Activated CD8-positive, alpha-beta memory T cell treated with anti-CD3 and anti-CD28 coated beads for 36 hours (primary cell): ENCODE results near the gene FAM20A. TPM values are rescaled to one million over a fixed set of nuclear protein-coding genes. Genes with fewer than 3 reads are reported as not detected.

Source experiments
- CTCF ChIA-PET: fragments of 350-600 bp; sonication (Branson Sonifier 250); formaldehyde crosslinking; loops from one replicate; lab custom pipeline; 2021; ENCODE audit warnings: antibody characterized with exemption; lab: Charles Lee
- POLR2A ChIA-PET: fragments of 350-600 bp; sonication (Branson Sonifier 250); formaldehyde crosslinking; loops from one replicate; lab custom pipeline; 2021; ENCODE audit warnings: antibody characterized with exemption; lab: Charles Lee
- total RNA-seq, 2 experiments: library from RNA; stranded (reverse); gene quantifications; one replicate each; pipeline ENCODE4 v1.2.3, GENCODE V29; 2021

The FAM20A gene
- total RNA-seq, 2 experiments from 2014 or later: not detected

DNA sequence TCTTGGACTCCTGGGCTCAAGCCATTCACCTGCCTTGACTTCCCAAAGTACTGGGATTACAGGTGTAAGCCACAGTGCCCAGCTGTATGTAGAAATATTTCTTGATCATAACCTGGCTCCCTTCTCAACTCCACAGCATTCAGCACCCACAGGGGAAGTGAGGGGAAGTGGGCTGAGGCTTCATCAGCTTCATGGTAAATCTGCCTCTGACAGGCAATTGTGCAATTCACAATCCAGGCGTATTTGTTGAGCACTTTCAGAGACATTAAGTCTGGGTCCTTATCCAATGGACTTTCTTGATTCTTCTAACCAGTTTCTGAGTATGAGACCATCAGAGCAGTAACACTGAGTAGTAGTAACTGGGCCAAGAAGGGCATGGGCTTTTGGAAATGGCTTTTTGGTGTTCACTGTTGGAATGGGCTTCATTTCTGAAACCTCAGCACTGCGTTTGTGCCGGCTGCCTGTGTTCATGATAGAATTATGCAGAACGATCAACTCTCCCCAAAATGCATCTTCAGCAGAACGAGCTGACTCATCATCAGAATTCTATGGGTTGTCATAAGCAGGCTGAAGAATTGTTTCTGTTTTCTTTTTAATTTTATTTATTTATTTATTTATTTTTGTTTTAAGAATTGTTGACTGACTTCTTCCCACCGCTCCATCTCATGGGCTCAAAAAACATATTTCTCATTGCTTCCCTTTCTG, 28.9 kb downstream of the FAM20A start:
- CTCF ChIA-PET: no interaction called here
- POLR2A ChIA-PET: no interaction called here

DNA sequence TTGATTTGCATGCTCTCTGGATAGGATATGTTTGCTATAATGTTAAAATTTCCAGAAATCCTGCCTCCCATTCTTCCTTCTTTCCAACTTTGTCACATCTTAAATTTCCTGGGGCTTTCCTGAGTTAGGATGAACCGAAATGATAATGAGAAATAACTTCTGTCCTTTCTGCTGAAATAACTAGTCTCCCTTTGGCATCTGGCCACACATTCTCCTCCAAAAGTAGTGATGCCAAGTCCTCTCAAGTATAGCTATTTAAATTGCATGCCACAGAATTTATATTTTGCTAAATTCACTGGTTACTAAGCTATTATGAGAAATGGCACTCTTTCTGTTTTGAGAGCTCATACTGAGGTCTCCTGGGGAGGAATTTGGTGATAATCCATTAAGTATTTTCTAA, 30.6 kb downstream of the FAM20A start:
- POLR2A ChIA-PET: no interaction called here
- CTCF ChIA-PET: no interaction called here

DNA sequence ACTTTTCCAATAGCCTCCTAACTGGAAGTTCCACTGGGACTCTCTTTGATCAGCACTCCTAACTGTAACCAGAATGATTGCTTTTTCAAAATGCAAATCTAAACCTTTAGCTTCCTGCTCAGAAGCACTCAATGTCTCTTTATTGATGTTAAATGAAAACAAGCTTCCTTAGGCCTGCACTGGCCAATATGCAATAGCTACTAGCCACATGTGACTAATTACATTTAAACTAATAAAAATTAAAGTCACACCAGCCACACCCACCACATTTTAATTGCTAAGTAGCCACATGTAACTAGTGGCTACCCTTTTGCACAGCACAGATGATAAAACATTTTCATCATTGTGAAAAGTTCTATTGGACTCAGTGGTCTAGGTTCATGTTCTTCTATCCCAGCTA, 31.8 kb downstream of the FAM20A start:
- POLR2A ChIA-PET: no interaction called here
- CTCF ChIA-PET: no interaction called here

DNA sequence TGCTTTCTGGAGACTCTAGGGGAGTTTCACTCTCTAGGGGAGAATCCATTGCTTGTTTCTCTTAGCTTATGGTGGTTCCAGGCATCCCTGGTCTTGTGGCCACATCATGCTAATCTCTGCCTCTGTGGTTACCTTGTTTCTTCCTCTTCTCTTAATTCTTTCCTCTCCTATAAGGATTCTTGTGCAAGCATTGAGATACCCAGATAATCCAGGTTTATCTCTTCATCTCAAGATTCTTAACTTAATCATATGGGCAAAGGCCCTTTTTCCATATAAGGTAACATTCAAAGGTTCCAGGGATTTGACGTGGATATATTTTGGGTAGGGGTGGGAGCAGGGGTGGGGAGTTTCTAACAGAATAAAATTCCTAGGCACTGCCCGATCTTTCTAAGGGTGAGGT, 32.6 kb downstream of the FAM20A start:
- ChIA-PET CTCF (no interaction called here), POLR2A (no interaction called here)

DNA sequence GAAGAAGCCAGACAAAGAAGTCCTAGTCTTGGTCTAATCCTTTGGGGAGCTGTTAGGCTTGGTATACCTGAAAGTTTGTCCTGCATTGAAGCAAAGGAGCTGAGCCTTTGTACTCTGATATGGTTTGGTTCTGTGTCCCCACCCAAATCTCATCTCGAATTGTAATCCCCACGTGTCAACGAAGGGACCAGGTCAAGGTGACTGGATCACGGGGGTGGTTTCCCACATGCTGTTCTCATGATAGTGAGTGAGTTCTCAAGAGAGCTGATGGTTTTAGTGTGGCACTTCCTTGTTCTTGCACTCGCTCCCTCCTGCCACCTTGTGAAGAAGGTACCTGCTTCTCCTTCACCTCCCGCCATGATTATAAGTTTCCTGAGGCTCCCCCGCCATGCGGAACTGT, 33.6 kb downstream of the FAM20A start:
- POLR2A ChIA-PET: no interaction called here
- CTCF ChIA-PET: no interaction called here

DNA sequence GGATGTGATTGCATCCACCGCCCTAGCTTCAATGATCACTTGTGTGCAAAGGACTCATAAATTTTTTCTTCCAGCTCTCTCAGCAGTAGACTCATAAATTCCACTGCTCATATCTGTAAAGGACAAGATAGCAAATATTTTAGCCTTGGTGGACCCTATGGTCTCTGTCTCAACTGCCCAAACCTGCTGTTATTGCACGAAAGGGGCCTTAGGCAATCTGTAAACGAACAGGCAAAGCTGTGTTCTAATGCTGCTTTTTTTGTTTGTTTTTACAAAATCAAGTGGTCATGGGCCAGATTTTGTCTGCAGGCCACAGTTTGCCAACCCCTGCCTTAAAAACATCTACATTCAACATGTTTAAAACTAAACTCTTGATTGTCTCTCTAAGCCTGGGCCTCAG, 34.1 kb downstream of the FAM20A start:
- ChIA-PET POLR2A (no interaction called here), CTCF (no interaction called here)

DNA sequence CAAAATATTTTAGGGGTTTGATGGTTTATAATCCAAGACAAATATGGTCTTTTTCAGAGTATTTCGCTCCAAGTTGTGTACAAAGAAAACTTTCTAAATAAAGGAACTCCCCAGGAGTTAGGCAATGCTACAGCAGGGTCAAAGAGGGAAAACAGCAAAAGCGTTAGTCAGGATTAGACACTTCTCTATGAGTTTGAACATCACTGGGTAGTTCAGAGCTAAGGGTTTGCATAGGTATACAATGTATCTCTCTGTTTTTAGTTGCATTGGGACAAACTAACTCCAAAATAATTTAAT, 34.8 kb downstream of the FAM20A start:
- ChIA-PET CTCF (no interaction called here), POLR2A (no interaction called here)

DNA sequence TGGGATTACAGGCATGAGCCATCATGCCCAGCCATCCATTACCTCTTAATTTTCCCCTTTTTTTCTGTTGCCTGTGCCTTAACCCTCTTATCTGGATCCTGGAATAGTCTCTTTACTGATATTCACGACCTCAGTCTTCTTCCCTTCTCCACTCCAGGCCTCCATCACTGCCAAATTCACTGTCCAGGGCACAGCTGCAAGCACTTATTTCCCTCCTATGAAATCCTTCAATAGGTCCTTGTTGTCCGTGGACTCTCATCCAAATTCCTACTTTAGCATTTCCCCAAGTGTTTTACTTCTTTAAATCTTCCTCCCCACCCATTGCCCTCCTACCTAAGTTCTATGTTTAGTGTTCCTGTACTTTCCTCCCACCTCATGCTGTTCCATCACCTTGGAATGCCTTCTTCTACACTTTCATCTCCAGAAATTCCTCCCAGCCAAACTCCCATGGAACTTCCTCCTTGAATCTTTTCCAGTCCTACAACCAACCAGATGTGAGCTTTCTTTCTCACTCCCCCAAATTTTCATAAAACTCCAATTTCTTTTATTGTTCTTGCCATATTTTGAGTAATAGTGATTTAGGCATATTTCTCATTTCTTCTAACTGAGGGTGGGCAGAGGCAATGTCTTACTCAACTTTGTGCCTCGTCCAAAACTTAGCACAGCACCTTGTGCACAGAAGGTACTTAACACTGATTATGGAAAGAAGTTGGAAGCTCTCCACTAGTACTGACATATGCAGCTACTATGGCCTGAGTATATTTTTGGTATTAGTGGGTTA, 35.3 kb downstream of the FAM20A start:
- ChIA-PET POLR2A (no interaction called here), CTCF (no interaction called here)

DNA sequence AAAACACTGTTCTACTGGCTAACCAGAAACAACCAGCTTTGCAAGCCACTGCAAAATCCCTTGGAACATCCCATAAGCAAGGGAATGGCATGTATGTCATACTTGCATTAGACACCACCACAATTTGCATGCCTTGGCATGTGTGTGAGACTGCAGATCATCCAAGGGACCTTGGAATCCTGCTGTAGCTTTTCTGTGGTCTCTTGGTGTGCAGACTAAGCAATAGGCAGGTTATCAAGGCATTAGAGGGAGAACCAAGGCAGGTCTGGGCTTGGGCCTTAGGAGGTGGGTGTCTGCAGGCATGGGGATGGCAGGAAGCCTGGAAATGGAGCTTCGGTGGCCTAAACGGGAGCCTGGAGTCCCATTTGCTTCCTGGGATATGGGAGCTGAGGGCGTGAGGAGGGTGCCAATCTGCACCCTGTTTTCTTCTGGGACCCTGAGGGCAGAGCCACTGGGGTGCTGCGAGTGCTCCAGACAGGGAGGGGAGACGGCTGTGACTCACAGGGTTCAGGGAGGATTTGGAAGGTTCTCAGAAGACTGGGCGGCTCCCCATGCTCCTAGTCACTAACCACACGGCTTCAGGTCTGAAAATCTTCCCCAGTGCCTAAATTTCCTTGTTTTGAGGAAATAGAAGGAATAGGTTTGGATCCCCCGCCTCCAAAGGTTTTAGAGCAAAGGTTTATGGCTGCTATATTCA, 36.6 kb downstream of the FAM20A start:
- POLR2A ChIA-PET: interaction anchor here (0.6 kb wide), 1 partner anchor 69 kb away, joined by 3 read pairs; no protein-coding TSS in a partner anchor

DNA sequence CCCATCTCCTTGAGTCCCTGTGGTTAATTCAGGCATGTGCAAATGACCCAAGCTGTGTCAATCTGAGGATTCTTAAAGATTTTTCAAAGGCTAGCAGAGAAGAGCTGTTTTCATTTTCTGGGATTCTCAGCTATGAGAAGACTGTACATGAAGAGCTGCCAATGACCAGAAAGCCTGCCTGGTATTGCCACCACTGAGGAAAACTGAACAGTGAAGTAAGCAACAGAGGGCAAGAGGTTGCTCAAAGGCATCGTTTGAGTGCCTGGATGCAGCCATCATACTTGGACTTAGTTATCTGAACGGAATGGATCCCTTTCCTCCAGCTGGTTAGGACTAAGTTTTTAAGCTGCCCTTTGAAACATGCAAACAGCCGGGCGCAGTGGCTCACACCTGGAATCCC, 38.4 kb downstream of the FAM20A start:
- POLR2A ChIA-PET: no interaction called here
- CTCF ChIA-PET: no interaction called here

More for the DNA sequence above, 36.6 kb downstream of the FAM20A start:
- CTCF ChIA-PET: no interaction called here

DNA sequence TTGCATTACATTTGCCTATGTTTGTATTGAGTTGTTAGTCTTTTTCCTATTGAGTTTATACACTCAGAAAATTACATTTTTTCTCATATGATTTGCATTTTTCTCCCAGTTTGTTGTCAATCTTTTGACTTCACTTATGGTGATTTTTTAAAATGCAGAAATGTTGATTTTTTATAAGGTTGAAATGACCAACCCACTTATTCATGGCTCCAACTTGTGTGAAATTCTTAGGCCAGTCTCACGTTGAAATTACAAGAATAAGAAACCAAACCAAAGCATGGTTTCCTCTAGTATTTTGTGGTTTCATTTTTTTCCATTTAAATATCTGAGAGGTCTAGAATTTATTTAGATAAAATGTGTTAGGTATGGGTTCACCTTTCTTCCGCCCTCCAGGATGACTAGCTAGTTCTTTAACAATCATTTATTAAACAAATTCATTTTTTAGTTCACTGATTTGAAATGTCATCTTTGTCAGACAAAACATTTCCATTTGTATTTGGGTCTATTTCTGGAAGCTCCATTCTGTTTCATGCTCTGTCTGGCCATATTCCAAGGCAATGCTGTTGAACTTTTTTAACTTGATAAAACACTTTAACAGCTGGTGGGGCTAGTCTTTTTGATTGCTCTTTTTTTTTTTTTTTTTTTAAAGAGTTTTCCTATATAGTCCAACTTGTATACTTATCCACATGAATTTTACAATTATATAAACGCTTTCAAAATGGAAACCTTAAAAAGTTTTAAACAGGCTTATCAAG, 40.0 kb downstream of the FAM20A start:
- POLR2A ChIA-PET: no interaction called here
- CTCF ChIA-PET: interaction anchor here (0.7 kb wide), 1 partner anchor 1857 kb away, joined by 3 read pairs; no protein-coding TSS in a partner anchor

DNA sequence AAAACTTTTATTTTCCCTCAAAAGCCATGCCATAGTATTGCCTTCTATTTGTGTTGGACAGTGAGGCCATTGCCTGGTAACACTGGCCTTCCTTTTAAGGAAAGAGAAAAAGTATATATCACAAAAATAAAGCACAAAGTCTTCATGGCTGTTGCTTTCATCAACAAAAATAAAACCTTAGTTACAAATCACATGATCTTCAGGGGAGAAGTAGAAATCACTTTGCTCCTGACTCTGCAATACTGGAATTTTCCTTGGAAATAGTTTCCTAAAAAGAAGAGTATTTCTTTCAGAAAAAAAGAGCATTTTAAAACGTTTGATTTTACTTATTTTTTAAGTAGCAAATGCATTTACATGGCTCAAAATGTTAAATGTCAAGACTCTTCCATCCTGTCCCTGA, 41.9 kb downstream of the FAM20A start:
- ChIA-PET POLR2A (no interaction called here), CTCF (no interaction called here)

DNA sequence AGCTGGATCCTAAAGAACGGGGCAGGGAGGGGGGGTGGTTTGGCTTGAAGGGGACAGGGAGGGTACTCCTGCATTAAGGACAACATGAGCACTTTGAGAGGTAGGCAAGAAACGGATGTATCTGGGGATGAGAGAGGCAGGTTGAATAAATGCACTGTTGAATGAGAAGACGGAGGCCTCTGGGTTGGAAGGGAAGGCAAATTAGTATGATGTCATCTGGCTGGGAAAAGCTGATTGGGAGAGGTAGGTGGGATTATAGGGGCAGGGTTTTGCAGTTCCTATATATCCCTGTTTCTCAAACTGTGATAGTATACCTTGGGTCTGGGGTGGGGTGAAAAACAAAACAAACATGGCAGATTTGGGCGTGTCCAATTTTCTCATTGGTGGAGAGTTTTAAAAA, 44.6 kb downstream of the FAM20A start:
- ChIA-PET CTCF (no interaction called here), POLR2A (no interaction called here)

DNA sequence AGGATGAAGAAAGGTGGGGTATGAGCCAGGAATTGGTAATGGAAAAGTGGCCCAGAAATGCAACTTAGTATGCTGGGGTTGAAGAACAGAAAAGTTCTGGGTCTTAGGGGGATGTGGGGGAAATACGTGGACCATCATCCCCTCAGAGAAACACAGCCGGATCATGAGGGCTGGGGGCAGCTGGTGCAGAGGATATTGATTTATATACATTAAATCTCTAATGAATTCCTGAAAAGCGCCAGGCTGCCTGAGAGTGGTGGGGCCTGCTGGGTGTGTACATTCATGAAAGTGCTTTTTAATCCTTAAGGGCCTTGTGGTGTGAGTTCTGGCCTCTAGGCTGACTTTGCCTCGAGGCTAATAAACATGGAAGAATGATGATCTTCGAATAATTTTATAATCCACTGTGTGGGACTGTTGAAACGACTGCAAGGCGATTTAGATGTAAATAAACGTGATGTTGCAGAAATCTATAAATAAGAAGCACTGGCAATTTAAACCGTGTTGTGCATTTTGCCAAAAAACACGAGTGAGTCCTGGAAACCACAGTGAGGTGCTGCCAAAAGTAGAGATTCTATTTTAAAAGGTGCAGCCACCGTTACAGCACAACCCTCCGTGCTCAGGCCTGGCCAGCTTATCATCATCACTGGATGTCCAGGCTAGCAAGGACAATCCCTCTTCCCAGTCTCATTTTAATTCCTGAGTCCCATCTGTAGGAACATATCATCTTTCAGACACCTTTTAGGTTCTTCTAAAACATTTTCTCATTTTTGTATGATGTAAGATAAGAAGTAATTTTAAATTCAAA, 56.9 kb downstream of the FAM20A start:
- CTCF ChIA-PET: no interaction called here
- POLR2A ChIA-PET: no interaction called here

DNA sequence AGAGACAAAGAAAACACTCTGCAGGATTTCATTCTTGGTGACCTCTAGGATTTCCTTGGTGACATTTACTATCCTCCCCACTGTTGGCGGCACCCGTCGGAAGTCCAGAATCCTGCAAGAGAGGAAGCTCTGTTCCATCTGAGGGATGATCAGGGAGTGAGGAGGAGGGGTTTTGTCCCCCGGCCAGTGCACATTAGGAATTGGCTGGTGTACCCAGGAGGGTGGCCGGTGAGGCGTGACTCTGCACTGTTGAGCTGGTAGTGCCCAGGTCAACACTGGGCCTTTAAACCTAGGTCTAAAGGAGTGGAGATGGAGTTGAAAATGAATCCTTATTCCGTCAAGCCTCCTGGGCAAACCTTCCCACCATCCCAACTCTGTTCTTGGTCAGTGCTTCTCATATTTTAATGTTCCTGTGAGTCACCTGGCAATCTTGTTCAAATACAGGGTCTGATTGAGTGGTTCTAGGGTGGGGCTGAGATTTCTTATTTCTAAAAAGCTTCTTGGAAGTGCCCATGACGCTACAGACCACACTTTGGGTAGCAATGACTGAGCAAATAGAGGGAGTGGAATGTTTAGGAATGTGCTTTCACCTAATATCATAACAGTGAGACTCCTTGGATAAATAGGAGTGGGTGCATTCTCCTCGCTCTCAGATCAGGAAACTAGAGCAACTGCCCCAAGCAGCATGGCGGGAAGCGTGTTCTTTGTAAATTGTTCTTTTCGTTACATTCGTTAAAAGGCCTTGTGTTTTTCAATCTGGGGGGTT, 58.3 kb downstream of the FAM20A start:
- POLR2A ChIA-PET: no interaction called here
- CTCF ChIA-PET: no interaction called here

DNA sequence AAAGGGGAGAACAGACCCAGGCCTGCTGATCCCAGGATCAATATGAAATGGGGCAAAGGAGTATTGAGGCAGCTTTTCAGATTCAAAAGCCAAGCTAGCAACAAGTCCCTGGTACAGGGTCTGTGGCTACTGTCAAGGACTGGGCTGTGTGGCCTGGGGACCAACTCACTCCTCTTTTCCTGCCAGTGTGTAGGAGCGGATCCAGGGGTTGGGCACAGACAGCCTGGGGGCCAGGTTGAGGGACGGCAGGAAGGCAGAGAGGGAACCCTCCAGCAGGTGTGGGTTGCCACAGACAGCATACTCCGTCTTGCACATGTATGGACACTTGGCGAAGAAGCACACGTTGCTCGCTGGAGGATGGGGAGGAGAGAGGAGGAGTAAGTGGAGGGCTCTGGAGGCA, 59.4 kb downstream of the FAM20A start:
- CTCF ChIA-PET: no interaction called here
- POLR2A ChIA-PET: no interaction called here

DNA sequence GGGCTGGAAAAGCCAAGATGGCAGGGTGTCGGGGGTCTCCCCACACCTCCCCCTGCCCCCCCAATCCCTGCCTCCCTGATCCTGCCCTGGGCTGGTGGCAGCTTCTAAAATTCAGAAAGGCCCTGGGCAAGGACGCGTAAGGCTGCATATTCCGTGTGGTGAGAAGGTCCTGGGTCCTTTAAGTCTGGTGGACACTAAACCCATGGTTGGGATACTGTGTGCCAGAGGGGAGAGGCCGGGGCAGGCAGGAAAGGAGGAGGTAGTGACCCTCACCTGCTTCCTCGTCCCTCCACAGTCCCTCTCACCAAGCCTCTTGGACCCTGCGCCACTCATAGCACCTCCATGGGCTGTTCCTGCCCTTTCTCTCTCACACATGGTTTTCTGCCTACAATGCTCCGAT, 60.2 kb downstream of the FAM20A start:
- CTCF ChIA-PET: no interaction called here
- POLR2A ChIA-PET: no interaction called here
